GM12878 (cell line): Measurements from ENCODE around the gene CC2D1B. TPM values are rescaled to one million over a fixed set of nuclear protein-coding genes. Genes with fewer than 3 reads are reported as not detected.

Experiments used
- ATAC-seq: fragments of 200-7000 bp; cut with Tn5 transposase; 3 replicates; pipeline ENCODE4 v1.9.1; 2020; ENCODE audit warnings: mild to moderate bottlenecking, moderate library complexity
- BruUV-seq: library from RNA; stranded (reverse); fragments of 400-500 nt; replicated peaks from 2 replicates; lab custom pipeline; 2021; lab: Mats Ljungman, UMichigan
- CTCF ChIA-PET: fragments of 300-600 bp; sonication (Branson Sonifier 250); formaldehyde crosslinking; extraction: SDS; loops from one replicate; lab custom pipeline; 2021; ENCODE audit warnings: inconsistent platforms; lab: Yijun Ruan, JAX
- POLR2A ChIA-PET: fragments of 350-600 bp; formaldehyde crosslinking; extraction: SDS; loops from one replicate; lab custom pipeline; 2021; ENCODE audit warnings: inconsistent platforms; lab: Charles Lee
- RAD21 ChIA-PET: fragments of 300-600 bp; sonication (Branson Sonifier 250); formaldehyde crosslinking; loops from one replicate; lab custom pipeline; 2023; ENCODE audit warnings: antibody characterized with exemption; ENCODE audit not compliant: unreplicated experiment; lab: Charles Lee
- SMC1A ChIA-PET: fragments of 300-600 bp; sonication (Branson Sonifier 250); formaldehyde crosslinking; loops from one replicate; lab custom pipeline; 2023; ENCODE audit not compliant: unreplicated experiment, uncharacterized antibody; lab: Charles Lee
- DNase-seq: peaks from one replicate; pipeline ENCODE4 v3.0.0-alpha.2; 2011; ENCODE audit warnings: low read depth, low spot score
- FAIRE-seq: peaks from 3 replicates; lab custom pipeline; 2011; peaks lifted over from hg19 to GRCh38; lab: Jason Lieb, UNC
- H2AFZ ChIP-seq: 2 replicates; pipeline ENCODE4 v1.6.0; 2011; ENCODE audit warnings: low read depth, low read length, control low read depth; ENCODE audit not compliant: control insufficient read depth
- H3K27ac ChIP-seq: 2 replicates; pipeline ENCODE4 v1.5.1; 2011; ENCODE audit warnings: control low read depth; ENCODE audit not compliant: control insufficient read depth, insufficient read depth
- H3K27me3 ChIP-seq, 2 experiments: replicated peaks in 1 of 2; 2 replicates each; pipeline versions ENCODE4 v1.6.0 to v1.6.1; 2011; ENCODE audit warnings: low read length in 1 of 2; ENCODE audit not compliant: control insufficient read depth in 2 of 2, insufficient read depth in 2 of 2
- H3K36me3 ChIP-seq, 2 experiments: 2 replicates each; pipeline ENCODE4 v1.5.1; 2011; ENCODE audit warnings: low read length in 1 of 2; ENCODE audit not compliant: control insufficient read depth in 2 of 2, insufficient read depth in 2 of 2
- H3K4me1 ChIP-seq: 2 replicates; pipeline ENCODE4 v1.6.1; 2011; ENCODE audit warnings: mild to moderate bottlenecking, low read length, moderate library complexity, mixed read lengths; ENCODE audit not compliant: control insufficient read depth, insufficient read depth
- H3K4me2 ChIP-seq: 2 replicates; pipeline ENCODE4 v1.6.0; 2011; ENCODE audit warnings: control low read depth; ENCODE audit not compliant: control insufficient read depth, insufficient read depth
- H3K4me3 ChIP-seq: fragments of 200-600 bp; sonication (generic); 2 replicates; pipeline ENCODE4 v1.5.1; 2016
- H3K79me2 ChIP-seq: 2 replicates; pipeline ENCODE4 v1.6.0; 2011; ENCODE audit warnings: low read length; ENCODE audit not compliant: control insufficient read depth, insufficient read depth
- H3K9ac ChIP-seq: 2 replicates; pipeline ENCODE4 v1.8.0; 2011; ENCODE audit warnings: low read length, control low read depth, mixed read lengths; ENCODE audit not compliant: control insufficient read depth, insufficient read depth
- H3K9me3 ChIP-seq: replicated peaks from 3 replicates; pipeline ENCODE4 v1.5.1; 2011; ENCODE audit warnings: mild to moderate bottlenecking, low read length; ENCODE audit not compliant: control insufficient read depth, insufficient read depth
- H4K20me1 ChIP-seq: 2 replicates; pipeline ENCODE4 v1.6.0; 2011; ENCODE audit not compliant: control insufficient read depth, insufficient read depth
- BRCA1 ChIP-seq: IDR thresholded peaks from 2 replicates; pipeline ENCODE4 v1.6.1; 2011; ENCODE audit warnings: low read depth, low read length, improper control_type of control experiment
- HDGF ChIP-seq: fragments of 450-650 bp; IDR thresholded peaks from 2 replicates; pipeline ENCODE4 v1.6.1; 2016; ENCODE audit warnings: antibody characterized with exemption
- POLR2A ChIP-seq: IDR thresholded peaks from 2 replicates; pipeline ENCODE4 v1.6.1; 2011; ENCODE audit warnings: low read depth, mild to moderate bottlenecking, low read length
- RFX5 ChIP-seq: IDR thresholded peaks from 2 replicates; pipeline ENCODE4 v1.6.1; 2011; ENCODE audit warnings: low read depth, low read length, improper control_type of control experiment
- TCF12 ChIP-seq: IDR thresholded peaks from 2 replicates; pipeline ENCODE4 v1.6.1; 2011; ENCODE audit warnings: low read depth, mild to moderate bottlenecking, low read length
- WGBS: methylation state at CpG from one replicate; pipeline ENCODE4 v1.1.6; 2016; ENCODE audit warnings: low lambda C conversion rate; ENCODE audit not compliant: insufficient replicate concordance, insufficient coverage; ENCODE audit errors: missing lambda C conversion rate; 5-methylcytosine and 5-hydroxymethylcytosine counted together
- in situ Hi-C: fragments of 300-500 bp; cut with MboI; formaldehyde crosslinking; loops from 9 replicates; pipeline ENCODE4 v1.14.3; 2018; ENCODE audit warnings: mixed read lengths
- intact Hi-C: fragments of 100-400 bp; cut with micrococcal nuclease; formaldehyde crosslinking; loops from one replicate; pipeline ENCODE4 v1.14.2; 2022; ENCODE audit not compliant: unreplicated experiment
- polyA plus RNA-seq, 11 experiments: library from polyadenylated mRNA; depleted of rRNA in 4 of 11; unstranded in 6 of 11; stranded (reverse) in 5 of 11; fragments of >200 nt; fragmentation: Nextera tagmentation in 4 of 11; fragmentation: Illumina TruSeq in 1 of 11; extraction: Ambion mirVana in 4 of 11; extraction: Trizol in 1 of 11; gene quantifications; 1 replicate in 1 of 11; 2 replicates in 10 of 11; pipeline versions ENCODE4 v1.2.1 to v1.2.3, GENCODE V29; 2011 to 2016; ENCODE audit warnings: inconsistent platforms in 2 of 11, missing spikeins in 2 of 11, low read depth in 1 of 11
- total RNA-seq, 4 experiments: library from RNA; depleted of rRNA in 3 of 4; stranded (reverse); fragments of >200 nt in 3 of 4; fragmentation: Illumina TruSeq in 1 of 4; extraction: Trizol in 1 of 4; gene quantifications; 2 replicates each; pipeline versions ENCODE4 v1.2.1 to v1.2.3, GENCODE V29; 2013 to 2021

Gene CC2D1B
- total and polyA plus RNA-seq, 10 of the 15 experiments (the other 5 are each of a cell fraction or from before 2014, with no cell fraction given) = 0.90 to 29.4 (median 14.5) TPM

DNA sequence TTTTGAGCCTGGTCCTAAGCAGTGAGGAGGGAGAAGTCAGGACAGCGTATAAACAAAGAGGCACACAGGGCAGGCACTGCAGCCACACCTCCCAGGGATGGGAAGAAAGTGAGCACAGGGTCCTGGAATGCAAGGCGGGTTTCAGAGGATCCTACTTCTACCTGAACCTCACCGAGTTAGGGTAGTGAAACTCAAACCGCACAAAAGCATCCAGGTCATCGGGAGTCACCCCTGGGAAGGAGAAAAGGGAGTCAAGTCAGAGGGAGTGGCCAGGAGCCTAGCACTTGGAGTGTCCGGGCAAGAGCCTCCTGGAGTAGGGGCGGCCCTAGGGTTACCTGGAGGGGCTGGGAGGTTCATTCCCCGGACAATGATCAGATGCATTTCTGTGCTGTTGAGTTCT is 10.6 kb downstream of the CC2D1B start:
- ChIA-PET SMC1A (no interaction called here), CTCF (no interaction called here), RAD21 (no interaction called here), POLR2A (no interaction called here)
- intact Hi-C loops = no loop called here
- WGBS = 97% methylated on average over 8 of the region's 8 CpGs
- Histone ChIP-seq H3K27ac (no peak overlapping the region), H3K9me3 (no peaks in the 10 kb centered on the region), H3K27me3 (no peaks in the 10 kb centered on the region), H3K4me2 (no peak overlapping the region), H3K36me3 (peaks cover 34 to 53% of the 10 kb centered on the region in 2 experiments), H3K4me1 (no peaks in the 10 kb centered on the region), H3K4me3 (no peak overlapping the region), H2AFZ (no peak overlapping the region), H3K79me2 (no peaks in the 10 kb centered on the region), H3K9ac (no peak overlapping the region), H4K20me1 (no peaks in the 10 kb centered on the region)
- FAIRE-seq = no peak
- BruUV-seq = no TSS peak
- TF ChIP-seq TCF12 (no peak), BRCA1 (no peak)
- DNase-seq = no peak
- in situ Hi-C loops = no loop called here
- no peak for ATAC-seq

- POLR2A ChIA-PET = no interaction called here
- RAD21 ChIA-PET = no interaction called here
Measured at GRCh38 chr1:52352690-52353089, 13.3 kb downstream of the CC2D1B start.

More at GRCh38 chr1:52352690-52353089, 13.3 kb downstream of the CC2D1B start:
- ChIA-PET CTCF (no interaction called here), SMC1A (no interaction called here)
- Histone ChIP-seq H3K27ac (no peak overlapping the region), H4K20me1 (no peaks in the 10 kb centered on the region), H3K36me3 (peaks cover 24 to 34% of the 10 kb centered on the region in 2 experiments), H3K4me3 (no peak overlapping the region), H3K27me3 (no peaks in the 10 kb centered on the region), H3K9me3 (no peaks in the 10 kb centered on the region), H3K4me1 (no peaks in the 10 kb centered on the region), H2AFZ (no peak overlapping the region), H3K79me2 (no peaks in the 10 kb centered on the region), H3K4me2 (no peak overlapping the region), H3K9ac (no peak overlapping the region)
- in situ Hi-C loops (no loop called here), intact Hi-C loops (no loop called here)
- TF ChIP-seq RFX5 (no peak), POLR2A (peak; percentile 43), HDGF (no peak)
- ATAC-seq = no peak
- 93% methylated on average over 7 of the region's 7 CpGs for WGBS
- no peak for FAIRE-seq
- no TSS peak for BruUV-seq
- DNase-seq = no peak
